Left lobe of liver (tissue), 2 donors: ENCODE measurements around the gene C4orf17. TPM values are rescaled to one million over a fixed set of nuclear protein-coding genes. Genes with fewer than 3 reads are reported as not detected.

Experiments
- ATAC-seq: fragments of 200-7000 bp; cut with Tn5 transposase; one replicate; pipeline ENCODE4 v1.9.1; 2020; ENCODE audit warnings: mild to moderate bottlenecking, moderate library complexity
- DNase-seq: peaks from one replicate; pipeline ENCODE4 v3.0.0-alpha.2; 2020; ENCODE audit warnings: low spot score
- total RNA-seq: library from RNA; stranded (reverse); gene quantifications from one replicate; pipeline ENCODE4 v1.2.1, GENCODE V29; 2021
- donor health status: DM: no; HTN: no; CAD: no; lungs with moderate emphysema.
- donor health status: DM: no; HTN: yes; CAD: no.

The C4orf17 gene
- total RNA-seq, 1 donor from 2014 or later: not detected

DNA sequence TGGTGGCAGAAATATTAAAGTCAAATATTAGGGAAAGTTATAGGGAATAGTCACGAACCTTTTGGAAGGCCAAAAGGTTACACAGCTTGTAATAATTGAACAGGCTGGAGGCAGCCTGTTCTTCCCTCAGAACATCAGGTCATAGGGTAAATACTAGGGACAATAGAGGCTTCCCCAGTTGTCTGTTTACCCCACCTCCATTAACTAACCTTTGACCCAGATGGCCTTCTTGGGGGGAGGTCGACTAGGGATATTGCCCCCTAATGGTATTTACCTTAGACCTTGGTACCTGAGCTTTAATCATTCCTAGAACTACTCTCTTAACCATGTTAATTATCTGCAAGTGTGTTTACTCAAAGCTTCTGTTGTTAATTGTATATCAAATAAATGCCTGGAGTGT, 26.0 kb downstream of the C4orf17 start:
- DNase-seq (no peak), ATAC-seq (peak; percentile 28)

DNA sequence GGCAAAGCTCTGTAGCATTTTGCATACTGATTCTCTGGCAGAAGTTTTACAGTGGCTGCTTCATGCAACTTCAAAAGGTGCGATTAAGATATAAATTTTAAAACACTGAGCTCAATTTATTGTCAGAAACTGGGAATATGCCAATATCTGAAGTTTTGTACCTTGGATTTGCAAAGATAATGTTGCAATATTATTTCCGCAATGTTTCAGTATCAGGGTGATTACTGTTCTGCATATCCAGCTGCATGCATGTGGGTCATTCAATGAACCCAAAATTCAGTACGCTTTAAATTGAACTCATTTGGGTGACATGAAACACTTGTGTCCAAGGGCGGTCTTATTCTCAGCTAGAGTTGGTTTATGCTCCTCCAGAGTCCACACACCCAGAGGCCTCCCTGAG, 26.9 kb downstream of the C4orf17 start:
- no peak for DNase-seq
- peak; percentile 80 for ATAC-seq

DNA sequence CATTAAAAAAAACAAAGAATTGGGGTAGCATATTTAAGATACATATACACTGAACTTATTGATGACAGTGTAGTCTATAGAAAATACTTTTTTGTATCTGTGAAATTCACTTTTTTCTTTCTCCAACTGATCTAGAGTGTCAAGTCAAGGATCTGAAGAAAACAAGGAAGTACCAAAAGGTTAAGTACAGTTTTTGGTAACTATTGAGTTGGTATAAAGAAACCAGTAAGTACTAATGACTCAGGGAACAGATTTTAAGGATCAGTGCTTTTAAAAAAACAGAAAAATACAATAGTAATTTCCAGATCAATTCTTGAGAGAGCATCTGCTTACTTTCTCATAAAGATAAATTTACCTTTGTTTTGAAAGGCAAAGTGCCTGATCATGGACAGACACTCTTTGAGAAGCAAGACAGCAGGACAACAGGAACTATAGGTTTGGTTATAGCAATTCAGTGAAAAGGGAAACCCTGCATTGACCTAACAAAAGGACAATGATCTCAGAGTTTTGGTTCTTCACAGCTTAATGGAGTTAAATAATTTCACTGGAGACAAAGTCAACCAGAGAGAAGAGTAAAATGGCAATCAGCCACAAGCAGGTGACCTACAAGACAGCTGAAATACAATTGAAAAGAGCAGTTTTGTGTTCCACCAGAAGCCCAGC, 29.6 kb downstream of the C4orf17 start:
- DNase-seq: no peak

DNA sequence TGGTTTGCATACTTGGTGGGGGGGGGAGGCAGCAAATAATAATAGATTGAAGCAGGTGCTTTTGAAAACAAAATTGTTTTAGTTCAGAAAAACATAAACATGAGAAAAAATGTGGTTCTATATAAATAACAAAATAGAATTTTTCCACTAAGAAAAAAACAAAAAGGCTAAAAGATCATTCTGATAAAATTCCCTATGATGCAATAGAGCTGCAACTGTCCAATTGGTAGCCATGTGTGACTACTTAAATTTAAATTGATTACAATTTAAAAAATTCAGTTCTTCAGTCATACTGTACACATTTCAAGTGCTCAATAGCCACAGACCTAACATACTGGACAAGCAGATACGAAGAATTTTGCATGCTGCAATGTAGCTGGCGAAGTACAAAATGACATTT, 42.1 kb downstream of the C4orf17 start:
- DNase-seq (no peak), ATAC-seq (no peak)

More for the DNA sequence above, 29.6 kb downstream of the C4orf17 start:
- ATAC-seq: no peak

DNA sequence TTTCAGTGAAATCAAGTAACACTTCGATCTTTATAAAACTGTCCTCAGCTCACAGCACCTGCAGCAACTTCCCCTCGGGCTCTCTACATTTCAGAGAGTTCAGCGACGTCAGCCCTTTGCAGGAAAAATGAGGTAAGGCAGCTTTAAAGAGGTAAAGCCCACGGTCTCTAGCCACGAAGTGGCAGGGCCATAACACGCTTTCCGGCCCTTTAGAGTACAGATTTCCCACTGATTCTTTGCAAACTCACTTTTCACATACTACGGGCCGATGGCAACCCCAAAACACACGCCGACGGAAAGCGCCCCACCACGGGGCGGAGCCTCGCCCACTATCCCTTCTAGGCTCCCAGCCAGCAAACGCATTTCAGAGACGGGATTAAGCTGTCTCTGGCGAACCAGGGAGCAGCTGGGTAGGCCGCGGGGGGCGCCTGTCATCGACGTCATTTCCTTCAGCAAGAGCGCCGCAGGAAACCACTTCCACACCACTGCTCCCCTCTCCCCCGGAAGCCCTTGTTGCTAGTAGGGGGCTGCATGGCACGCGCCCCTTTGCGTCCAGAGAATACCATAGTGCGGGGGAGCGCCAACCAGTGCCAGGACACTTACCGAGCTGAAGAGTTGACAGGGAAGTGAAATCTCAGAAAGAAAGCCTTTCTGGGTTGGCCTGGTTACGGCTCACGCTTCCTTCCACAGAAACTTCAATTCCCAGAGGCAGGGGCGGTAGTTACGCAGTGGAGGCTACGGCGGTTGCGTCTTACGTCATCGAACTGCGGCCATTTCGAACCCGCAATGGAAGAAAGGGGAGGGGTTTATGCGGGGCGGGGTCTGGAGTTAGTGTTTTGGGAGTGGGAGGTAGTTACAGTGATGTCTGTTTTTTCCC, 52.7 kb downstream of the C4orf17 start, which contains the start of gene TRMT10A:
Gene TRMT10A (minus strand): TSS at position 730 of the 877 bp plus-strand sequence. CDS start 4,701 bp downstream, outside the sequence.
- DNase-seq: peak; percentile 98
- ATAC-seq: peak; percentile 92

DNA sequence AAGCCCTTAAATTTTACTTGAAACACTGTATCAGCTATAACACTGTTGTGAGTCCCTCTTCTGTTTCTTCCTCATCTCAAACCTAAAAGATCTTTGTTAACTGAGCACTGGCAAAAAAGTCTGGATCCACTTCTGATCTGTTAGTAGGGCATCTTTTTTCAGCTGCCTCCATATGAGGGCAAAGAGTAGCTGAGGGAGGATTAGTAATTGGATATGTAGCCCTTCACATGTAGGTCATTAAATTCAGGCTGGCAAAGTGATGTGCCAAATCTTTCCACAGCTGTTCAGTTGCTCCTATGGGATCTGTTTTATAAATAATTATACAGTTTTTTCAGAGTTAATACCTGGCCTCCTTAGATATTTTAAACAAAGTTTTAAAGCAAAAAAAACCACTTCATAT, 54.1 kb downstream of the C4orf17 start:
- no peak for ATAC-seq
- DNase-seq: no peak

DNA sequence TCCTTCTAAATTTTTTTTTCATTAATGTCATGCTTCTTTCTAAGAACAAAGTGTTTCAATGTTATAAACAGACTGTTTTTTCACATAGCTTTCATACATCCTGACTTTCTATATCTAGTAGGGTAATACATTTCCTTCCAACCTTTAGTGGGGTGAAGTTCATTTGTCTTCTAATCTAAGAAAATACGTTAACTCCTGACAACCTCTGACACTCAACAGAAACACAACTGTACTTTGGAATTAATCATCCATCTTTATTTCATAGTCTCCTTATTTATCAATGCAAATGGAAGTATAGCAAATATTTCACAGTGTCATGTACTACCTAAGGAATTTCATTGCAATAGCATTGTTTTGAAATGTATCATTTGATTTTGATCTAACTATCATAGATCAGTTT, 61.1 kb downstream of the C4orf17 start:
- DNase-seq: no peak
- no peak for ATAC-seq

DNA sequence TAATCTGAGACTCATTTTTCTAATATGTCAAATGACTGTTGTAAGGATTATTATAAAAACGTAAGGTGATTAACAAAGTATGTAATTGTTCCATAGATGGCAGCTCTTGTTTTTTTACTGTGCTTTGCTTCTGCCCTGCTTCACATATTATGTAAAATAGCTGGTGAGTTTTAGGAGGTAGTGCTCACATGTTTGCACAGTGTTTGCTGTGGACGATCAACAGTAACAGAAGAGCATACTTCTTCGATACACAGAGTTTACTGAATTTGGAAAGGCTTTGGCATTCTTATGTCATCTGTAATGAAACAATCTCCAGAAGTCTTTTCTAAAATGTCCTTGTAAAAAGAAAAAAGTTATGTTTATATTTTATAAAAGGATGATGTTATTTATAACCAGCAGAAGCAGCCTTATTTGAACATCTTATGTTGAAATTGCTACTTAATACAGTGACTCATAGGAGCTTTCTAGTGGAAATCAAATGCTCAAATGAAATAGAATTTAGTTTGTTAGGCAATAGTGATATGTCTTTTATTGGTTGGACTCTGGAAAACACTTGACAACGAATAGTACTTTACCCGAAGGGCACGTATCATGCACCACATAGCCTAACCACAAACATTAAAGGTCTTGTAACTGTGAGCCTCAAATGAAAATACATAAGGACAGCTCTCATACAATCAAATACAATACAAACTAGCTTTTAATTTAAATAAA, 61.9 kb downstream of the C4orf17 start:
- ATAC-seq (peak; percentile 69), DNase-seq (peak; percentile 54)

DNA sequence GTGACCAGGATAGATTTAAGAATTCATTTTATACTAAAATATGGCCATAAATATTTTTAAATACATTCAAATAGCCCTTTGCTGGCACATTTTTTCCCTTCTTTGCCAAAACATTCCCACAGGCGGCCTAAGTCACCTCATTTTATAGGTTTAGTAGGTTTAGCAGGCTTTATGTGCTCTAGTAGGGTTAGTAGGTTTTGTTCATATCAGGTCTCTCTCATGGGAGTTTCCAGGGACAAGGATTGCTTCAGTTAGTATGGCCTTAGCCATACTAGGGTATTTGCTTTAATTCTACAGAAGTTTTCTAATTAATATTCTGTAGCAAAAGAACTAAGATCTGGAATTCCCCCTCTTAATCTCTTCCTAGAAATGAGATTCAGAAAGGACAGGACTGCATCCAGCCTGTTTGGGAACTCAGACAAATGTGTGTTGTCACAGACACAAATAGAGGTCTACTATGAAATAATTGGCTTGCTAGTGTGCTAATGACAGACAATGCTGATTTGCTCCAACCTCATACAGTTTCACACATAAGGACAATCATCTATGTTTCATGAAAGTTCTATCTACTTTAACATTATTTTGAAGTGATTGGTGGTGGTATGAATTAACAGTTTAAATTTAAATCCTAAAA, 63.0 kb downstream of the C4orf17 start:
- DNase-seq: no peak
- ATAC-seq: peak; percentile 52

DNA sequence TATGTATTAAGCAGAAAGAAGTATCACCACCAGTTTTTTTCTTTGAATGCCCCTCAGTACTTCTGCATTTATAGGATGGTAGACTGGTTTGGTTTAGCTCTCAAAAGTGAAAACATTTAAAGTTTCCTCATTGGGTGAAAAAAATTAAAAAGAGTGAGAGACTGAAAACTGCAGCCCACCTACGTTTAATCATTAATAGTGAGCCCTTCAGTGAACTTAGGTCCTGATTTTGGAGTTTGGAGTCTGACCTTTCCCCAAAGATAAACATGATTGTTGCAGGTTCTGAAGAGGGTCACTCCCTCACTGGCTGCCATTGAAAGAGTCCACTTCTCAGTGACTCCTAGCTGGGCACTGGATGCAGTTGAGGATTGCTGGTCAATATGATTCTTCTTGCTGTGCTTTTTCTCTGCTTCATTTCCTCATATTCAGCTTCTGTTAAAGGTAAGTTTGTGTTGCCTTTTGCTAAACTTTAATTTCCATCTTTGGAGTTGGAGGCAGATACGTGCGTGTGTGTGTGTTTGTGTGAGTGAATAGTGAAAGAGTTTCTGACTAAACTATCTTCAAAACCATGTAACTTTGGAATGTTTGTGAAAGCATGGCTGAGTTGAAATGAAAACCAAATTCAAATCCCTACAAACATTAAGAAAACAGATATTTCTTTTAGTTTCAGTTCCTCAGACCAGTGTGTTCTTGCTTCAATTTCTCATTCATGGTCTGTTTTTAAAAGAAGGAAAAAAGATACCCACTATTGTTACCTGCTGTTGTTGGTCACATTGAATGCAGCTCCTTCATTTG, 63.9 kb downstream of the C4orf17 start, which contains the start of gene MTTP:
Gene MTTP (plus strand): TSS at position 295 of the 795 bp plus-strand sequence. CDS start 86 bp downstream, at position 381.
- peak; percentile 77 for DNase-seq
- peak; percentile 88 for ATAC-seq

DNA sequence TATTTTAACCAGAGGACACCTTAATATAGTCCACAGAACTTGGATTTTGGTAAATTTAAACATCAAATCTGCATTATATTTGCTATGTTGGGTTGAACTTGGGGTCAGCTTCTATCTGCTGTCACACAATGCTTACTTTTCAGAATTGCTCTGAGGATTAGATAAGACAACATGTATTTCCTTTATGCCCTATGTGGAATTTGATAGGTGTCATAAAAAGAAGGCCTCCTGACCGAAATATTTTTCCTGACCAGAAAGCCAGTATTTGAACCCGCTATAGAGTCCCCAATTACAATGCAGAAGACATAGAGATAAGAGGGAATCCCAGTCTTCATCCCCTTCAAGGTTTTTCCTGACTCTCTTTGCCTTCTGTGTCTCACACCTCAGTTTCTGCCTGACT, 67.9 kb downstream of the C4orf17 start:
- no peak for DNase-seq
- ATAC-seq: no peak

DNA sequence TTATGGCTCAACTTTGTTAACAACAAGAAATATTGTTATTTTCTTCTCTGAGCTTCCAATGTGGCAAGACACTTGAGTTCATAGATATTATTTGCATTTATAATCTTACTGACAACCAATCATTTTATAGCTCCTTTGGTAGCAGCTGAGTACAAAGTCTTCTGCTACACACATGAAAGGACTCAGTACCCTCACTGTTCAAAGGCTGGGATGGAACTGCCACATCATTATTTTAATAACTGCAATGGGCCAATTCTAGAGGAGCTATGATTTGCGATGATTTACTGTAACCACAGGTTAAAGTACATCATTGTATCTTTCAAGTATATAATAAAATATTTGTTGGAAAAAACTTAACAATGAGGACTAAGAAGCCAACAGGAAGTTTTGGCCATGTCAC, 74.7 kb downstream of the C4orf17 start:
- no peak for ATAC-seq
- no peak for DNase-seq

DNA sequence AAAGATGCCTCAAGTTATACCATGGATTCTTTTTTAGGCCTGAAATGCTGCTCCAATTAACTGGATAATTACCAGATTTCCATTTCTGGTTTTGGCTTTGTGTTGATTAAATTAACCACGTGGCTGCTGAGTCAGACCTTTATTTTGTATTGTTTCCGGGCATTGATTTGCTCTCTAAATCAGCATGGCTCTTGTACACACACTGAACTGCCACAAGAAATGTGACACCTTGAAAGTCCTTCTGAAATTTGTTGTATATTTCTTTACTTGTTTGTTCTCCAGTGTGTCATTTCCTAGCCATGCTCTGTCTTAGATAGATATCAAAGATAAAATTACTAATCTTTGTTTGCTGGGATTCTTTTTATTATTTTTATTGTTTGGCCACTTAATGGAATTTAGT, 75.5 kb downstream of the C4orf17 start:
- DNase-seq (no peak), ATAC-seq (no peak)

DNA sequence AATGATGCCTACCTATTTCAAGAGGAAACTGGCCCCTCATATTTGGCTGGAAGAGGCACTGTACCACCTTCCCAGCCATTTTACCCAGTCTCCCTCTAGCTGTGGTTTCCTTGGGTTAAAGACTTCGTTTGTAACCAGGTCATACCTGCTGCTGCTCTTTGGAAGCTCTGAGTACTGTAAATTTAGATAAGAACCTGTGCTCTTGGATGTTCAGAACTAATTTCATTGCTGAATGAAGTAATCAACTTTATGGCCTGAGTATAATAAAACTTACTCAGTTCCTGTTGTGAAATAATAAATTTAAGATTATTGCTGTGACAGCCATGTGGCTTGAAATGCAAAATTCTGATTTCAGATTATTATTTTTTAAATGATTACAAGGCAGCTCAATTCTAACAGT, 76.0 kb downstream of the C4orf17 start:
- ATAC-seq: peak; percentile 32

DNA sequence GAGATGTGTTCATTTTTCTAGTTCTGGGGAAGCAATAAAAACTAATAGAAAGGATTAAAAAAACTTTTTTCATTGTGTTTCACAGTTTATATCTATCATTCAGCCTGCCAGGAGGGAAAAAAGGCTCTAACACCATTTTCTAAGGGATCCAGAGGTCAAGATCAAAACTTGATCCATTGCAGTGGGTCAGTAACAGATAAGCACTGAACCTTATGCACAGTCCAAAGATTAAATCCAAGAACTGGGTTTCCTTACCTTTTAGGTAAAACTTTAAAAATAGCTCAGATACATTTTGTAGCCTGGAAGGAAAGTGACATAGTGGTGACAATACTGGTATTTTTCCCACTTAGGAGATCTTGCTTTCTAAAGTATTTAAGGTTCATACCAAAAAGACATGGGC, 76.5 kb downstream of the C4orf17 start:
- ATAC-seq: peak; percentile 70

More for the DNA sequence above, 76.0 kb downstream of the C4orf17 start:
- no peak for DNase-seq

DNA sequence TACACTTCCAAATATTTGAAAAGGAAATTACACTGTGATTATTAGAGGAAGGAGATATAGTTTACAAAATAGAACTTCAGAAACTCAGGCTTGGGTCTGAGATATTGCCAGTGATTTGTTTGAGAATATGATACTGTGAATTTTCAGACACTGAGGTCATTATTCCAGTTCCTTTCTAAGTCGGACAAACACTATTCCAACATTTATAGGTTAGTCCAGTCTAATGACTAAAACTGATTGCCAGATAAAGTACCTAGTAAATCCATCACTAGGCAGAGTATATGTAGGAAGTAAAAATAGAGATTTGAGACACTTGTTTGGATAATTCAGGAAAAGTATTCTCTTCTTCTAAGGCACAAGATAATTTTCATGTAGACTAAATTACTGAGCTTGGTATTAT, 77.0 kb downstream of the C4orf17 start:
- ATAC-seq (peak; percentile 28), DNase-seq (no peak)

More for the DNA sequence above, 76.5 kb downstream of the C4orf17 start:
- DNase-seq: no peak

DNA sequence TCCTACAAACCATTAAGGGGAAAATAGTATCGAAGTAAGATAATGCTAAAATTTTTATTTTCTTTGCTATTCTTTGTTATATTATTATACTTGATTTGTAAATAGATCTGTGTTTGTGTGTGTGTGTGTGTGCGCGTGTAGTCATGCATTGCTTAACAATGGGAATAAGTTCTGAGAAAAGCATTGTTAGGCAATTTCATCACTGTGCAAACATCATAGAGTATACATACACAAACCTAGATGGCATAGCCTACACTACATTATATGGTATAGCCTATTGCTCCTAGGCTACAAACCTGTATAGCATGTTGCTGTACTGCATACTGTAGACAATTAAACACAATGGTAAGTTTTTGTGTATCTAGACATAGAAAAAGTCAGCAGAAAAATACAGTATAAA, 80.9 kb downstream of the C4orf17 start:
- DNase-seq (no peak), ATAC-seq (no peak)
